ENCODE measurements around the gene AGO1. TPM values are rescaled to one million over a fixed set of nuclear protein-coding genes. Genes with fewer than 3 reads are reported as not detected.
"Not testable (repeated sequence)": the region's sequence is repeated elsewhere in the genome, so short reads cannot be mapped to it uniquely, and the experiment has no call there.

The AGO1 gene
- total RNA-seq, 3 donors from 2014 or later: 32.1 to 35.7 (median 33.7) TPM

GRCh38 chr1:35945327-35945726 lies 62.3 kb downstream of the AGO1 start:
- Mint-ChIP-seq H3K9me3 (no peaks in the 10 kb centered on the region), H3K4me3 (no peak overlapping the region), H3K4me1 (ENCODE audit: low read depth) (peaks cover 47% of the 10 kb centered on the region), H3K27me3 (ENCODE audit: low read depth) (no peaks in the 10 kb centered on the region), H3K36me3 (ENCODE audit: insufficient read depth) (peaks cover 25% of the 10 kb centered on the region)
- ATAC-seq: no peak
- DNase-seq: no peak

- peak; percentile 22 to 59 for ATAC-seq
- DNase-seq: no peak
- H3K36me3 Mint-ChIP-seq (ENCODE audit: insufficient read depth): peaks cover 25% of the 10 kb centered on the region
- peaks cover 29% of the 10 kb centered on the region for H3K4me1 Mint-ChIP-seq (ENCODE audit: low read depth)
- no peaks in the 10 kb centered on the region for H3K27me3 Mint-ChIP-seq (ENCODE audit: low read depth)
- H3K4me3 Mint-ChIP-seq: no peak overlapping the region
- H3K9me3 Mint-ChIP-seq: no peaks in the 10 kb centered on the region
Measured at GRCh38 chr1:35947547-35947946, 64.5 kb downstream of the AGO1 start.

- peaks cover 14% of the 10 kb centered on the region for H3K36me3 Mint-ChIP-seq (ENCODE audit: insufficient read depth)
- H3K4me3 Mint-ChIP-seq: no peak overlapping the region
- H3K4me1 Mint-ChIP-seq (ENCODE audit: low read depth): peaks cover 6% of the 10 kb centered on the region
- DNase-seq (no peak), ATAC-seq (no peak)
- no peaks in the 10 kb centered on the region for H3K27me3 Mint-ChIP-seq (ENCODE audit: low read depth)
- no peaks in the 10 kb centered on the region for H3K9me3 Mint-ChIP-seq
Measured at GRCh38 chr1:35958558-35958957, 75.5 kb downstream of the AGO1 start.

DNA sequence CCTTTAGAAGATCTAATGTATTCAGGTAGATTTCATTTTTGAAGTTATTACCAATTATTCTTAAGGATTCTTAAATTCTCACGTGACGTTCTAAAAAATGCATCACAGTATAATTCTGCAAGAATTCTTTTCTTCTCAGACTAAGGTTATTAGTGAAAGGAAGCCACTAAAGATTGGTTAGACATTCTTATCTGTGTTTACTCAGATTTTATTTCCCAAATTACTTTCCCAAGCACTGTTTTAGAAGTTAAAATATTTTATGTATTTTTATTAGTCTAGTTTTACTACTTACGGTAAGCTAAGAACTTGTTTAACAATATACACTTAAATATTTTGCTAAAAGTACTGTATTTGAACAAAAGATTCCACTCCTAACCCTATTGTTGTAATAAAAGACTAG lies 76.3 kb downstream of the AGO1 start:
- Mint-ChIP-seq H3K27me3 (ENCODE audit: low read depth) (no peaks in the 10 kb centered on the region), H3K36me3 (ENCODE audit: insufficient read depth) (peaks cover 16% of the 10 kb centered on the region), H3K4me1 (ENCODE audit: low read depth) (peaks cover 6% of the 10 kb centered on the region), H3K4me3 (no peak overlapping the region), H3K9me3 (no peaks in the 10 kb centered on the region)
- DNase-seq (no peak), ATAC-seq (no peak)

DNA sequence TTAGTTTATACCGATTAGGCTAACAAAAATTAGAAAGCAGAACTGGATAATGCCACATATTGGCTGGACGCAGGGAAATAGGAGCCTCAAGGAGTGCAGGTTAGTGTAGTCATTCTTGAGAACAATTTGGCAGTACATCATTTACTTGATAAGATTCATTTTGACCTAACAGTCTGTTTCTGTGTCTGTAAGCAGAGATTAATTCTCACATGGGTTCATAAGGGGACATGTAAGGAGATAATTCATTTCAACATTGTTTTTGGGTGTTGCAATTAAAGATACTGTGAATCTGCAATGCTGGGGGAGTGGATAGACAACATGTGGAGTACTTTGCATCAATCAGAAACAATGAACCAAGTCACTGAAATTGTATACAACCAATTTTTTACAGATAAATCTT lies 79.9 kb downstream of the AGO1 start:
- Mint-ChIP-seq H3K9me3 (peaks cover under 1% of the 10 kb centered on the region), H3K36me3 (ENCODE audit: insufficient read depth) (peaks cover 9% of the 10 kb centered on the region), H3K4me3 (no peak overlapping the region), H3K27me3 (ENCODE audit: low read depth) (no peaks in the 10 kb centered on the region), H3K4me1 (ENCODE audit: low read depth) (peaks cover 3% of the 10 kb centered on the region)
- DNase-seq (no peak), ATAC-seq (no peak)

GRCh38 chr1:35964277-35964676 lies 81.3 kb downstream of the AGO1 start:
- not testable (repeated sequence) for H3K4me1 Mint-ChIP-seq (ENCODE audit: low read depth); H3K9me3 Mint-ChIP-seq; H3K27me3 Mint-ChIP-seq (ENCODE audit: low read depth); H3K4me3 Mint-ChIP-seq; DNase-seq; ATAC-seq
- peaks cover 20% of the 10 kb centered on the region for H3K36me3 Mint-ChIP-seq (ENCODE audit: insufficient read depth)

DNA sequence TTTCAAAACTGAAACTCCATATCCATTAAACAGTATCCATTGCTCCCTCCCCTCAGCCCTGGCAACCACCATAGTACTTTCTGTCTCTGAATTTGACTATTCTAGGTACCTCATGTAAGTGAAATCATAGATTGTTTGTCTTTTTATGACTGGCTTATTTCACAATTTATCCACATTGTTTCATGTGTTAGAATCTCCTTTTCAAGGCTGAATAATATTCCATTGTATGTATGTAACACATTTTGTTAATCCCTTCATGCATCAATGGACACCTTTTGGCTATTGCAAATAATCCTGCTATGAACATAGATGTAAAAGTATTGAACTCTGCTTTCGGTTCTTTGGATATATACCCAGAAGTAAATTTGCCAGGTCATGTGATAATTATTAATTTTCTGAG lies 85.4 kb downstream of the AGO1 start:
- Mint-ChIP-seq H3K36me3 (ENCODE audit: insufficient read depth) (peaks cover 37% of the 10 kb centered on the region), H3K4me1 (ENCODE audit: low read depth) (peaks cover 5% of the 10 kb centered on the region), H3K9me3 (peaks cover 6% of the 10 kb centered on the region), H3K4me3 (no peak overlapping the region), H3K27me3 (ENCODE audit: low read depth) (no peaks in the 10 kb centered on the region)
- DNase-seq (no peak), ATAC-seq (no peak)

DNA sequence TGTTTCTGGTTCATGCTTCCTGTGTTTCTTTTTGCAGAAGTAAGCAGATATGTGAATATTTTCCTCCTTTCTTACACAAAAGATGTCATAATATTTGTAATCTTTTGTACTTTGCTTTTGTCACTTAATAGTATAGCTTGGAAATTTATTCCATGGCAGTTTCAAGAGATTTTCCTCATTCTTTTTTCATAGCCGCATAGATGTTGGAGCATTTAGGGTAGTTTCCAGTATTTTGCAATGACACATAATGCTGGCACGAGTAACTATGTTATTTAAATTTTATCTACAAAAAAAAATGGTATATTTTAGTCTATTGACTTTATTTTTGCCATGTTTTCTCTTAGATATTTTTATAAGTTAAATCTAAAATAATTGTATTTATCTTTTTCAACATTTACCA lies 88.6 kb downstream of the AGO1 start:
- DNase-seq: no peak
- no peaks in the 10 kb centered on the region for H3K27me3 Mint-ChIP-seq (ENCODE audit: low read depth)
- H3K4me3 Mint-ChIP-seq: no peak overlapping the region
- peaks cover 45% of the 10 kb centered on the region for H3K36me3 Mint-ChIP-seq (ENCODE audit: insufficient read depth)
- peaks cover 7% of the 10 kb centered on the region for H3K4me1 Mint-ChIP-seq (ENCODE audit: low read depth)
- ATAC-seq: no peak
- H3K9me3 Mint-ChIP-seq: peaks cover 6% of the 10 kb centered on the region

DNA sequence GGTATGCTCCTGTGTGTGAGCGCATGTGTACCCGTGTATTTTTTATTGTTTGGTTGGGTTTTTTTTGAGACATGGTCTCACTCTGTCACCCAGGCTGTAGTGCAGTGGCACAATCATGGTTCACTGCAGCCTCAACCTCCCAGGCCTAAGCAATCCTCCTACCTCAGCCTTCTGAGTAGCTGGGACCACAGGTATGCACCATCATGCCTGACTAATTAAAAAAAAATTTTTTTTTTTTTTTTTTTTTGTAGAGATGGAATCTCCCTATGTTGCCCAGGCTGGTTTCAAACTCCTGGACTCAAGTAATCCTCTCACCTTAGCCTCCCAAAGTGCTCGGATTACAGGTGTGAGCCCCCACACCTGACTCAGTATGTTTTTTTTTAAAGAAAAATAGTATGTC lies 89.6 kb downstream of the AGO1 start:
- H3K4me3 Mint-ChIP-seq; ATAC-seq; DNase-seq; H3K27me3 Mint-ChIP-seq (ENCODE audit: low read depth); H3K9me3 Mint-ChIP-seq; H3K4me1 Mint-ChIP-seq (ENCODE audit: low read depth): not testable (repeated sequence)
- peaks cover 45% of the 10 kb centered on the region for H3K36me3 Mint-ChIP-seq (ENCODE audit: insufficient read depth)

- no peak overlapping the region for H3K4me3 Mint-ChIP-seq
- H3K27me3 Mint-ChIP-seq (ENCODE audit: low read depth): no peaks in the 10 kb centered on the region
- DNase-seq: no peak
- ATAC-seq: no peak
- no peaks in the 10 kb centered on the region for H3K4me1 Mint-ChIP-seq (ENCODE audit: low read depth)
- H3K9me3 Mint-ChIP-seq: no peaks in the 10 kb centered on the region
- peaks cover 33% of the 10 kb centered on the region for H3K36me3 Mint-ChIP-seq (ENCODE audit: insufficient read depth)
Measured at GRCh38 chr1:35980090-35980489, 97.1 kb downstream of the AGO1 start.

Other genes with a start within 250 kb of the AGO1 start
- 100 to 1,000 TPM; 169 to 196 (median 191) TPM for gene PSMB2, start 241.7 kb upstream of the AGO1 start, total RNA-seq
- 10 to 100 TPM; 19.5 to 20.6 (median 19.9) TPM for gene C1orf216, start 164.3 kb upstream of the AGO1 start, total RNA-seq
- 10 to 100 TPM; 34.6 to 39.2 (median 35.7) TPM for gene CLSPN, start 113.2 kb upstream of the AGO1 start, total RNA-seq
- gene AGO4, start 75.2 kb upstream of the AGO1 start, total RNA-seq: 1 to 10 TPM; 1.9 to 3.1 (median 2.9) TPM
- 10 to 100 TPM; 20.3 to 22.8 (median 21.9) TPM for gene AGO3, start 47.9 kb downstream of the AGO1 start, total RNA-seq
- gene TEKT2, start 200.9 kb downstream of the AGO1 start, total RNA-seq: under 1 TPM in 2 of 3 donors, not detected in 1; 0.20 to 0.27 TPM
- gene ADPRS, start 205.7 kb downstream of the AGO1 start, total RNA-seq: 10 to 100 TPM; 45.6 to 52.0 (median 47.4) TPM
- gene COL8A2, start 242.0 kb downstream of the AGO1 start, total RNA-seq: under 1 TPM; 0.08 to 0.43 (median 0.18) TPM

Data from activated T-cell treated with anti-CD3 and anti-CD28 coated beads, Interleukin-2, amount 50 U/mL, for 4 hours (primary cell).